ENCODE measurements around the gene NACC2.

DNA sequence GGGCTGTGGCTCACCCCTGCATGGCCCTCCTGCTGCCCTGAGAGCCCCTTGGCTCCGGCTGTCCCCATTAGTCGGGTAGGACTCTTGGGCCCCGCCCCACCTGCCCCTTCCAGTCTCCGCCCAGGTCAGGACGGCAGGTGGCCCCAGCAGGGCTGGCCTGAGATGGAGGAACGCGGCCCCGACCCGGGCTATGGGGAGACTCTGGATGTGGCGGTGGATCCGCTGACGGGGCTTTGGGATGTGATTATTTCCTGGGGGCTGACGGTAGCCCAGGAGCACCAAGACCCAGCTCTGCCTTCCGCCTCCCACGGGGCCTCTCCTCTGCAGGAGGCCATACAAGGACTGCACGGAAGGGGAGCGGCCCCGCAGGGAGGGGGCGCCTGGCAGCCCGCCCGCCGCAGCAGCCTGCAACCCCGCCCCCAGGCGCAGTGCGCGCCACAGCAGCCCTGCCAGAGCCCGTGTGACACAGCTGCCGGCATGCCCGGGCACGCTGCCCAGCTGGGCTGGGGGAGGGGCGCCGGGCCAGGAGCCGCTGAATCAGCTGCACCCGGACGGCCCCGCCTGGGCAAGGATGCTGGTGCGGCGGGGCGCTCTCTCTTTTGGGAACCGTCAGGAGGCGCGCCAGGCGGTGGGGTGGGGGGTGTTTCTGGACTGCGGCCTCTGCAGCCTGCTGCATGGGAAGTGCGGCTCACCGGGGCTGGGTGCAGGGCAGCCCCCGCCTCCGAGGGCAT is 14.4 kb upstream of the NACC2 start:
- TF ChIP-seq POLR2AphosphoS5 (IDR thresholded peaks at IDR 0.05), result peak; percentile 86 to 92 (median 88)
- no peak for TF ChIP-seq POLR2A (IDR thresholded peaks at IDR 0.05)
